Smooth muscle cell (in vitro differentiated cells): ENCODE data around the gene HP. TPM values are rescaled to one million over a fixed set of nuclear protein-coding genes. Genes with fewer than 3 reads are reported as not detected.

Experiments used
- DNase-seq: peaks from one replicate; lab custom pipeline; 2025; ENCODE audit not compliant: unreplicated experiment; lab: John Stamatoyannopoulos, UW
- H2AFZ ChIP-seq: fragments of 200-600 bp; sonication (generic); 2 replicates; pipeline ENCODE4 v1.6.0; 2016; ENCODE audit warnings: antibody characterized with exemption, low read depth, mild to moderate bottlenecking
- H3F3A ChIP-seq: fragments of 200-600 bp; sonication (generic); 2 replicates; pipeline ENCODE4 v1.6.0; 2017; ENCODE audit warnings: antibody characterized with exemption, low read depth
- H3K27ac ChIP-seq: fragments of 200-600 bp; sonication (generic); 2 replicates; pipeline ENCODE4 v1.5.1; 2016; ENCODE audit warnings: low read depth, mild to moderate bottlenecking
- H3K27me3 ChIP-seq: fragments of 200-600 bp; sonication (generic); 2 replicates; pipeline ENCODE4 v1.6.1; 2016; ENCODE audit warnings: low read depth, mild to moderate bottlenecking
- H3K36me3 ChIP-seq: fragments of 200-600 bp; sonication (generic); 2 replicates; pipeline ENCODE4 v1.5.1; 2016; ENCODE audit warnings: low read depth
- H3K4me1 ChIP-seq: fragments of 200-600 bp; sonication (generic); 2 replicates; pipeline ENCODE4 v1.5.1; 2016; ENCODE audit warnings: low read depth
- H3K4me2 ChIP-seq: fragments of 200-600 bp; sonication (generic); 2 replicates; pipeline ENCODE4 v1.6.0; 2016; ENCODE audit warnings: mild to moderate bottlenecking
- H3K4me3 ChIP-seq: fragments of 200-600 bp; sonication (generic); 2 replicates; pipeline ENCODE4 v1.5.1; 2016; ENCODE audit warnings: mild to moderate bottlenecking
- H3K79me2 ChIP-seq: fragments of 200-600 bp; sonication (generic); 2 replicates; pipeline ENCODE4 v1.6.0; 2016; ENCODE audit warnings: low read depth, mild to moderate bottlenecking
- H3K9ac ChIP-seq: fragments of 200-600 bp; sonication (generic); 2 replicates; pipeline ENCODE4 v1.6.0; 2016; ENCODE audit warnings: low read depth
- H3K9me3 ChIP-seq: fragments of 200-600 bp; sonication (generic); replicated peaks from 2 replicates; pipeline ENCODE4 v1.5.1; 2016; ENCODE audit warnings: low read depth
- H4K20me1 ChIP-seq: fragments of 200-600 bp; sonication (generic); 2 replicates; pipeline ENCODE4 v1.6.0; 2016; ENCODE audit warnings: low read depth
- CTCF ChIP-seq: fragments of 200-600 bp; sonication (generic); IDR thresholded peaks from 2 replicates; pipeline ENCODE4 v1.5.1; 2017; ENCODE audit warnings: borderline replicate concordance, mild to moderate bottlenecking, antibody characterized with exemption; ENCODE audit not compliant: insufficient read depth, poor library complexity, severe bottlenecking
- WGBS: methylation state at CpG from one replicate; pipeline ENCODE4 v1.1.7; 2016; ENCODE audit warnings: low lambda C conversion rate; 5-methylcytosine and 5-hydroxymethylcytosine counted together
- polyA plus RNA-seq: library from polyadenylated mRNA; unstranded; fragments of >200 nt; fragmentation: Nextera tagmentation; extraction: Ambion mirVana; gene quantifications from 2 replicates; pipeline ENCODE4 v1.2.1, GENCODE V29; 2016
- total RNA-seq: library from RNA; depleted of rRNA; stranded (reverse); fragments of >200 nt; gene quantifications from 2 replicates; pipeline ENCODE4 v1.2.3, GENCODE V29; 2014

The HP gene
- total and polyA plus RNA-seq, 2 experiments from 2014 or later: 0.33 TPM; not detected in 1

GRCh38 chr16:72015124-72015523, 39.2 kb upstream of the HP start:
- DNase-seq: no peak
- no peaks in the 10 kb centered on the region for H3F3A ChIP-seq
- no peaks in the 10 kb centered on the region for H3K36me3 ChIP-seq
- no peak overlapping the region for H3K9ac ChIP-seq
- 95% methylated on average over 3 of the region's 3 CpGs for WGBS
- H2AFZ ChIP-seq: no peak overlapping the region
- no peaks in the 10 kb centered on the region for H3K4me1 ChIP-seq
- H4K20me1 ChIP-seq: no peaks in the 10 kb centered on the region
- no peak overlapping the region for H3K4me2 ChIP-seq
- H3K27me3 ChIP-seq: no peaks in the 10 kb centered on the region
- H3K79me2 ChIP-seq: no peaks in the 10 kb centered on the region
- H3K4me3 ChIP-seq: no peak overlapping the region
- H3K27ac ChIP-seq: no peak overlapping the region
- no peak for TF ChIP-seq CTCF
- no peaks in the 10 kb centered on the region for H3K9me3 ChIP-seq

- no peak overlapping the region for H2AFZ ChIP-seq
- no peaks in the 10 kb centered on the region for H3F3A ChIP-seq
- no peaks in the 10 kb centered on the region for H3K36me3 ChIP-seq
- H3K9me3 ChIP-seq: no peaks in the 10 kb centered on the region
- H3K27me3 ChIP-seq: no peaks in the 10 kb centered on the region
- H3K79me2 ChIP-seq: no peaks in the 10 kb centered on the region
- no peak for TF ChIP-seq CTCF
- no peaks in the 10 kb centered on the region for H4K20me1 ChIP-seq
- H3K27ac ChIP-seq: no peak overlapping the region
- 95% methylated on average over 9 of the region's 9 CpGs for WGBS
- H3K4me3 ChIP-seq: no peak overlapping the region
- no peak for DNase-seq
- no peaks in the 10 kb centered on the region for H3K4me1 ChIP-seq
- H3K4me2 ChIP-seq: no peak overlapping the region
- no peak overlapping the region for H3K9ac ChIP-seq
These were observed 35.8 kb upstream of the HP start for GRCh38 chr16:72018470-72018869.

- no peak overlapping the region for H3K4me3 ChIP-seq
- H3K9me3 ChIP-seq: no peaks in the 10 kb centered on the region
- H3K27me3 ChIP-seq: no peaks in the 10 kb centered on the region
- H2AFZ ChIP-seq: no peak overlapping the region
- peak; percentile 35 for TF ChIP-seq CTCF
- WGBS: 74% methylated on average over 13 of the region's 15 CpGs
- no peak overlapping the region for H3K9ac ChIP-seq
- no peak overlapping the region for H3K4me2 ChIP-seq
- no peaks in the 10 kb centered on the region for H3K36me3 ChIP-seq
- H3F3A ChIP-seq: no peaks in the 10 kb centered on the region
- no peaks in the 10 kb centered on the region for H3K4me1 ChIP-seq
- no peaks in the 10 kb centered on the region for H4K20me1 ChIP-seq
- no peak overlapping the region for H3K27ac ChIP-seq
- H3K79me2 ChIP-seq: no peaks in the 10 kb centered on the region
- no peak for DNase-seq
These were observed 33.3 kb upstream of the HP start for GRCh38 chr16:72021043-72021442.

- no peaks in the 10 kb centered on the region for H4K20me1 ChIP-seq
- H3K36me3 ChIP-seq: no peaks in the 10 kb centered on the region
- WGBS: 92% methylated on average over 13 of the region's 13 CpGs
- H3K4me2 ChIP-seq: no peak overlapping the region
- H3K79me2 ChIP-seq: no peaks in the 10 kb centered on the region
- no peak overlapping the region for H2AFZ ChIP-seq
- DNase-seq: no peak
- TF ChIP-seq CTCF: no peak
- H3K9me3 ChIP-seq: no peaks in the 10 kb centered on the region
- H3F3A ChIP-seq: no peaks in the 10 kb centered on the region
- no peak overlapping the region for H3K9ac ChIP-seq
- H3K27me3 ChIP-seq: no peaks in the 10 kb centered on the region
- H3K4me3 ChIP-seq: no peak overlapping the region
- H3K4me1 ChIP-seq: no peaks in the 10 kb centered on the region
- no peak overlapping the region for H3K27ac ChIP-seq
These were observed 32.2 kb upstream of the HP start for GRCh38 chr16:72022127-72022526.
